Breast epithelium (tissue), 3 donors: ENCODE data around the gene ALK.
"Not testable (repeated sequence)": the region's sequence is repeated elsewhere in the genome, so short reads cannot be mapped to it uniquely, and the experiment has no call there.

ENCODE experiments used
- POLR2A ChIP-seq: fragments of 450-650 bp; IDR thresholded peaks from one replicate; pipeline ENCODE4 v1.6.1; 2016; ENCODE audit warnings: antibody characterized with exemption, mild to moderate bottlenecking, moderate library complexity
- TF ChIP-seq, protein P1 (sequence below), 3 donors: fragments of 450-650 bp; IDR thresholded peaks; one replicate each; pipeline ENCODE4 v1.5.1; 2016 to 2017; ENCODE audit warnings: antibody characterized with exemption in 3 of 3, mild to moderate bottlenecking in 3 of 3, moderate library complexity in 3 of 3

DNA sequence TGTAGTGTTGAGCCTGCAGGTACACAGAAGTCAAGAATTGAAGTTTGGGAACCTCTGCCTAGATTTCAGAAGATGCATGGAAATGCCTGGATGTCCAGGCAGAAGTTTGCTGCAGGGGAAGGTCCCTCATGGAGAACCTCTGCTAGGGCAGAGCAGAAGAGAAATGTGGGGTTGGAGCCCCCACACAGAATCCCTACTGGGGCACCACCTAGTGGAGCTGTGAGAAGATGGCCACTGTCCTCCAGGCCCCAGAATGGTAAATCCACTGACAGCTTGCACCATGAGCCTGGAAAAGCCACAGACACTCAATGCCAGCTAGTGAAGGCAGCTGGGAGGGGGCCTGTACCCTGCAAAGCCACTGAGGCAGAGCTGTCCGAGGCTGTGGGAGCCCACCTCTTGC, 97.2 kb downstream of the ALK start:
- not testable (repeated sequence) for TF ChIP-seq POLR2A
- TF ChIP-seq, protein P1, sequence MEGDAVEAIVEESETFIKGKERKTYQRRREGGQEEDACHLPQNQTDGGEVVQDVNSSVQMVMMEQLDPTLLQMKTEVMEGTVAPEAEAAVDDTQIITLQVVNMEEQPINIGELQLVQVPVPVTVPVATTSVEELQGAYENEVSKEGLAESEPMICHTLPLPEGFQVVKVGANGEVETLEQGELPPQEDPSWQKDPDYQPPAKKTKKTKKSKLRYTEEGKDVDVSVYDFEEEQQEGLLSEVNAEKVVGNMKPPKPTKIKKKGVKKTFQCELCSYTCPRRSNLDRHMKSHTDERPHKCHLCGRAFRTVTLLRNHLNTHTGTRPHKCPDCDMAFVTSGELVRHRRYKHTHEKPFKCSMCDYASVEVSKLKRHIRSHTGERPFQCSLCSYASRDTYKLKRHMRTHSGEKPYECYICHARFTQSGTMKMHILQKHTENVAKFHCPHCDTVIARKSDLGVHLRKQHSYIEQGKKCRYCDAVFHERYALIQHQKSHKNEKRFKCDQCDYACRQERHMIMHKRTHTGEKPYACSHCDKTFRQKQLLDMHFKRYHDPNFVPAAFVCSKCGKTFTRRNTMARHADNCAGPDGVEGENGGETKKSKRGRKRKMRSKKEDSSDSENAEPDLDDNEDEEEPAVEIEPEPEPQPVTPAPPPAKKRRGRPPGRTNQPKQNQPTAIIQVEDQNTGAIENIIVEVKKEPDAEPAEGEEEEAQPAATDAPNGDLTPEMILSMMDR (IDR thresholded peaks at IDR 0.05): not testable (repeated sequence)
